HEK293T (cell line): Measurements from ENCODE around the gene NDUFAF8.

Experiments used
- ARNT ChIP-seq: fragments of 450-650 bp; IDR thresholded peaks from 2 replicates; pipeline ENCODE4 v1.6.1; 2017; ENCODE audit warnings: mild to moderate bottlenecking
- ELF4 ChIP-seq: fragments of 450-650 bp; IDR thresholded peaks from 2 replicates; pipeline ENCODE4 v1.6.1; 2017; ENCODE audit warnings: antibody characterized with exemption
- FOXA1 ChIP-seq: fragments of 450-650 bp; IDR thresholded peaks from 2 replicates; pipeline ENCODE4 v1.6.1; 2016; ENCODE audit warnings: mild to moderate bottlenecking
- L3MBTL2 ChIP-seq: fragments of 450-650 bp; conservative IDR thresholded peaks from 2 replicates; pipeline ENCODE4 v1.6.1; 2016; ENCODE audit warnings: mild to moderate bottlenecking
- SP1 ChIP-seq: fragments of 450-650 bp; IDR thresholded peaks from 2 replicates; pipeline ENCODE4 v1.6.1; 2017
- TARDBP ChIP-seq: fragments of 450-650 bp; IDR thresholded peaks from 2 replicates; pipeline ENCODE4 v1.6.1; 2016
- ZNF384 ChIP-seq: fragments of 450-650 bp; IDR thresholded peaks from 2 replicates; pipeline ENCODE4 v1.6.1; 2016

GRCh38 chr17:81221842-81222619, 17.1 kb upstream of the NDUFAF8 start:
- TF ChIP-seq ZNF384: no peak
- no peak for TF ChIP-seq FOXA1
- TF ChIP-seq TARDBP: no peak
- no peak for TF ChIP-seq ELF4
- TF ChIP-seq ARNT: no peak
- TF ChIP-seq L3MBTL2: no peak
- TF ChIP-seq SP1: no peak
